KMS-11 (cell line): ENCODE data around the gene GJA10.

Source experiments
- H2AFZ ChIP-seq: fragments of 200-600 bp; sonication (generic); 2 replicates; pipeline ENCODE4 v1.6.1; 2016; ENCODE audit warnings: antibody characterized with exemption, mixed run types, low read depth
- H3K27ac ChIP-seq: fragments of 200-600 bp; sonication (generic); 2 replicates; pipeline ENCODE4 v1.6.1; 2016; ENCODE audit warnings: mild to moderate bottlenecking, mixed run types
- H3K27me3 ChIP-seq: fragments of 200-600 bp; sonication (generic); 2 replicates; pipeline ENCODE4 v1.6.1; 2017; ENCODE audit warnings: mild to moderate bottlenecking, low read depth, mixed run types, moderate library complexity; ENCODE audit not compliant: insufficient read depth
- H3K36me3 ChIP-seq: fragments of 200-600 bp; sonication (generic); 2 replicates; pipeline ENCODE4 v1.6.1; 2017; ENCODE audit warnings: mild to moderate bottlenecking, mixed run types; ENCODE audit not compliant: insufficient read depth
- H3K4me1 ChIP-seq: fragments of 200-600 bp; sonication (generic); 2 replicates; pipeline ENCODE4 v1.6.1; 2016; ENCODE audit warnings: mild to moderate bottlenecking, low read depth, mixed run types; ENCODE audit not compliant: poor library complexity, severe bottlenecking
- H3K4me2 ChIP-seq: fragments of 200-600 bp; sonication (generic); 2 replicates; pipeline ENCODE4 v1.7.0; 2016; ENCODE audit warnings: mild to moderate bottlenecking, mixed run types
- H3K4me3 ChIP-seq: fragments of 200-600 bp; sonication (generic); IDR thresholded peaks from 2 replicates; pipeline ENCODE4 v1.6.1; 2017; ENCODE audit warnings: low read depth, low read length, mixed read lengths; ENCODE audit not compliant: insufficient read depth
- H3K79me2 ChIP-seq: fragments of 200-600 bp; sonication (generic); 2 replicates; pipeline ENCODE4 v1.6.1; 2016; ENCODE audit warnings: low read depth, mixed run types; ENCODE audit not compliant: insufficient read depth
- H3K9ac ChIP-seq: fragments of 200-600 bp; sonication (generic); 2 replicates; pipeline ENCODE4 v1.6.1; 2016; ENCODE audit warnings: mild to moderate bottlenecking, mixed run types
- H4K20me1 ChIP-seq: fragments of 200-600 bp; sonication (generic); 2 replicates; pipeline ENCODE4 v1.6.1; 2016; ENCODE audit warnings: mild to moderate bottlenecking, mixed run types; ENCODE audit not compliant: insufficient read depth
- CTCF ChIP-seq: fragments of 200-600 bp; sonication (generic); conservative IDR thresholded peaks from 2 replicates; pipeline ENCODE4 v1.6.1; 2017; ENCODE audit warnings: low read depth, mild to moderate bottlenecking, antibody characterized with exemption, low read length, moderate library complexity, mixed read lengths

The GJA10 gene

GRCh38 chr6:89910902-89911240 is 16.6 kb downstream of the GJA10 start:
- H3K4me2 ChIP-seq, result no peak overlapping the region
- H3K79me2 ChIP-seq, result no peaks in the 10 kb centered on the region
- H3K9ac ChIP-seq, result no peak overlapping the region
- no peak overlapping the region for H3K27ac ChIP-seq
- no peaks in the 10 kb centered on the region for H3K4me1 ChIP-seq
- no peaks in the 10 kb centered on the region for H4K20me1 ChIP-seq
- no peak overlapping the region for H3K4me3 ChIP-seq
- H3K36me3 ChIP-seq, result no peaks in the 10 kb centered on the region
- H2AFZ ChIP-seq, result no peak overlapping the region
- no peak for TF ChIP-seq CTCF
- no peaks in the 10 kb centered on the region for H3K27me3 ChIP-seq

DNA sequence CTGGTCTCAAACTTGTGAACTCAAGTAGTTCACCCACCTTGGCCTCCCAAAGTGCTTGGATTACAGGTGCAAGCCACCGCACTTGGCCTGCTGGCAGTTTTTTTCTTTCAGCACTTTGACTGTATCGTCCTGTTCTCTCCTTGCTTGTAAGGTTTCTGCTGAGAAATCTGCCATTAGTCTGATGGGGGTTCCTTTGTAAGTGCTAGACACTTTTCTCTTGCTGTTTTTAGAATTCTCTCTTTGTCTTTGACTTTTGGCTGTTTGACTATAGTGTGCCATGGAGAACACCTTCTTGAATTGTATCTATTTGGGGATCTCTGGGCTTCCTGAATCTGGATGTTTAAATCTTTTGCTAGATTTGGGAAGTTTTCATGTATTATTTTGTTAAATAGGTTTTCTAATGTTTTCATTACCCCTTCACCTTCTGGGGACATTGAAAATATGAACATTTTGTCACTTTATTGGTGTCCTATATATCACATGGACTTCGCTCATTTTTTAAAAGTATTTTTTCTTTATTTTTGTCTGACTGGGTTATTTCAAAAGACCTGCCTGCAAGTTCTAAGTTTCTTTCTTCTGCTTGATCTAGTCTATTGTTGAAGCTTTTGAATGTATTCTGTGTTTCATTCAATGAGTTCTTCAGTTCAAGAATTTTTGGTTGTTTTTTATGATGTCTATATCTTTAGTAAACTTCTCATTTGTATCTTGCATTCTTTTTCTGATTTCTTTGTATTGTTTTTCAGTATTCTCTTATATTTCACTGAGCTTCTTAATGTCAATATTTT is 22.1 kb downstream of the GJA10 start:
- Histone ChIP-seq H3K27ac (no peak overlapping the region), H3K79me2 (no peaks in the 10 kb centered on the region), H4K20me1 (no peaks in the 10 kb centered on the region), H3K9ac (no peak overlapping the region), H3K4me1 (no peaks in the 10 kb centered on the region), H3K4me2 (no peak overlapping the region), H3K27me3 (no peaks in the 10 kb centered on the region), H3K4me3 (no peak overlapping the region), H2AFZ (no peak overlapping the region), H3K36me3 (no peaks in the 10 kb centered on the region)
- no peak for TF ChIP-seq CTCF

- H3K27me3 ChIP-seq, result no peaks in the 10 kb centered on the region
- no peaks in the 10 kb centered on the region for H3K36me3 ChIP-seq
- H4K20me1 ChIP-seq, result no peaks in the 10 kb centered on the region
- no peak overlapping the region for H3K27ac ChIP-seq
- H3K9ac ChIP-seq, result no peak overlapping the region
- no peak overlapping the region for H3K4me3 ChIP-seq
- H3K4me1 ChIP-seq, result no peaks in the 10 kb centered on the region
- H2AFZ ChIP-seq, result no peak overlapping the region
- no peaks in the 10 kb centered on the region for H3K79me2 ChIP-seq
- TF ChIP-seq CTCF, result no peak
- no peak overlapping the region for H3K4me2 ChIP-seq
These were observed 22.9 kb downstream of the GJA10 start for GRCh38 chr6:89917216-89917615.

GRCh38 chr6:89917801-89918366 is 23.6 kb downstream of the GJA10 start:
- H3K79me2 ChIP-seq, result no peaks in the 10 kb centered on the region

More at GRCh38 chr6:89917801-89918366, 23.6 kb downstream of the GJA10 start:
- Histone ChIP-seq H3K9ac (no peak overlapping the region), H3K4me2 (no peak overlapping the region), H3K27ac (no peak overlapping the region), H4K20me1 (no peaks in the 10 kb centered on the region), H2AFZ (no peak overlapping the region), H3K27me3 (no peaks in the 10 kb centered on the region), H3K4me3 (no peak overlapping the region), H3K36me3 (no peaks in the 10 kb centered on the region), H3K4me1 (no peaks in the 10 kb centered on the region)
- TF ChIP-seq CTCF, result no peak
